GM23338 (cell line): ENCODE results near the gene CACNA2D1.

Experiments used
- CREB1 ChIP-seq: fragments of 250-450 bp; sonication (Bioruptor Pico); IDR thresholded peaks from 2 replicates; pipeline ENCODE4 v1.5.0; 2020; ENCODE audit warnings: low read depth, mild to moderate bottlenecking, moderate library complexity
- CTCF ChIP-seq, 2 experiments: fragments of 200-600 bp in 1 of 2; sonication (generic) in 1 of 2; conservative IDR thresholded peaks; 2 replicates each; pipeline versions ENCODE4 v1.5.1 to v1.6.1; 2016 to 2017; ENCODE audit warnings: antibody characterized with exemption in 2 of 2, low read depth in 2 of 2, mild to moderate bottlenecking in 2 of 2, moderate library complexity in 1 of 2
- ETS1 ChIP-seq: IDR thresholded peaks from 2 replicates; pipeline ENCODE4 v1.6.1; 2016; ENCODE audit warnings: antibody characterized with exemption
- EZH2 ChIP-seq: fragments of 200-600 bp; sonication (generic); IDR thresholded peaks from one replicate; pipeline ENCODE4 v1.8.0; 2017; ENCODE audit warnings: antibody characterized with exemption, mild to moderate bottlenecking, low read depth; ENCODE audit not compliant: unreplicated experiment
- EZH2phosphoT487 ChIP-seq: fragments of 200-600 bp; sonication (generic); IDR thresholded peaks from one replicate; pipeline ENCODE4 v1.8.1; 2018; ENCODE audit warnings: antibody characterized with exemption; ENCODE audit not compliant: unreplicated experiment
- JUNB ChIP-seq: IDR thresholded peaks from one replicate; pipeline ENCODE4 v1.6.1; 2016; ENCODE audit warnings: antibody characterized with exemption; ENCODE audit not compliant: unreplicated experiment
- NANOG ChIP-seq: IDR thresholded peaks from 2 replicates; pipeline ENCODE4 v1.6.1; 2016; ENCODE audit warnings: antibody characterized with exemption, borderline replicate concordance
- POLR2AphosphoS5 ChIP-seq: IDR thresholded peaks from 2 replicates; pipeline ENCODE4 v1.6.1; 2016; ENCODE audit warnings: antibody characterized with exemption, low read depth
- REST ChIP-seq: IDR thresholded peaks from one replicate; pipeline ENCODE4 v1.6.1; 2018; ENCODE audit warnings: antibody characterized with exemption; ENCODE audit not compliant: unreplicated experiment
- STAT1 ChIP-seq: IDR thresholded peaks from one replicate; pipeline ENCODE4 v1.6.1; 2016; ENCODE audit warnings: antibody characterized with exemption; ENCODE audit not compliant: unreplicated experiment
- ZNF331 ChIP-seq: fragments of 250-450 bp; sonication (Bioruptor Pico); IDR thresholded peaks from 2 replicates; pipeline ENCODE4 v1.5.0; 2020; ENCODE audit warnings: low read depth, mild to moderate bottlenecking, moderate library complexity

- TF ChIP-seq POLR2AphosphoS5 (no peak), CTCF (conservative IDR thresholded peaks at IDR 0.05; ENCODE audit: low read depth in 2 of 2) (no peak), EZH2 (no peak), JUNB (no peak), REST (peak; percentile 55), NANOG (peak; percentile 16; the same call in 1 of the 2 replicates), ETS1 (no peak), CREB1 (no peak), EZH2phosphoT487 (no peak), ZNF331 (CRISPR knock-in tag) (no peak), STAT1 (no peak)
These were observed 1.7 kb downstream of the CACNA2D1 start for GRCh38 chr7:82441669-82442478.
